NCI-H1694 (cell line): Measurements from ENCODE around the gene FGF7.
"Not testable (repeated sequence)": the region's sequence is repeated elsewhere in the genome, so short reads cannot be mapped to it uniquely, and the experiment has no call there.

ENCODE experiments used
- DNase-seq: peaks from one replicate; lab custom pipeline; 2025; lab: John Stamatoyannopoulos, UW

Gene FGF7

GRCh38 chr15:49438962-49439631 lies 16.1 kb downstream of the FGF7 start:
- no peak for DNase-seq

DNA sequence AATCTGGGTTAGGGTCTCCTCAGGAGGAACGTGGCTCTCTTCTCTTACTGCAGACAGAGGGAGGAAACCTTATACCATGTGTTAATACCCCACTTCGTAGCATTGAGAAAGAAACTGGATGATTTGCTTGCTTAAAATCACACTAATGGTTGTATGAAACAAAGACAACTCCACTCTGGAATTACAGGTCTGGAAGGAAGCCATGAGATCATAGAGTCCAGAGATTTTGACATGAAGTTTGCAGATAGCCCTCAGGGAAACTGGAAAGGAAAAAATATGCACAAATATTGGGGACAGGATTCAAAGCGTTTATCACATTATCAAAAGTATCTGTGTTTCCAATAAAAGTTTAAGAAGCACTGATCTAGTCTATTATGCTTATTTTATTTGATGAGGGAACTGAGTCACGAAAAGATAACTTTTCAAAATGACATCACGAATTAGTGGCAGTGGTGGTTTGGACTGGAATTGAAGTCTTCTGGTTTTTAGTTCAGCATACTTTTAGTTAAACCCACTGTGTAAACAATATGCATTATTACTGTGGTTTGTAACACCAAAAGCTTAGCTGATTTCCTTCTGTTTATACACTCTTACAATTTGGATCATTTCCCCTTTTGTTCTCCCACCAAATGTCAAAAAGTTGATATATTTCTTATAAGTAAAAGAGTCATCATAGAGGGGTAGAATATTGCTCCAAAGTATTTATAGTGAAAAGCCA lies 16.8 kb downstream of the FGF7 start:
- no peak for DNase-seq

DNA sequence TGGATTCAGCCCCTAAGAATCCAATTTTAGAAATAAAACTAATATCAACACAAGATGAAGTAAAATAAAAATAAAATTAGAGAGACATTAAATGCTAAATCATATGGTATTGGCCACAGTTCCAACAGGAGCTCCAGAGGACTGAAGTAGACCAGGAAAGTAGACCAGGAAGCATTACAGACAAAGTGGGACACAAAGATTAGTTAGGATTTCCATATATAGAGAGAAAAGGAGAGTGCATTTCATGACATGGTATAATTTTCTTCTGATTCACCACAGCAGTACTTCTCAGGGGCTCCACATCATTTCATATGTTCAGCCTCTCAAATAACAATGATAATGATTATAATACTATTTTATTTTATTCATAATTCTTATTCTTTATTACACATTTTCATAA lies 18.3 kb downstream of the FGF7 start:
- DNase-seq, result no peak

DNA sequence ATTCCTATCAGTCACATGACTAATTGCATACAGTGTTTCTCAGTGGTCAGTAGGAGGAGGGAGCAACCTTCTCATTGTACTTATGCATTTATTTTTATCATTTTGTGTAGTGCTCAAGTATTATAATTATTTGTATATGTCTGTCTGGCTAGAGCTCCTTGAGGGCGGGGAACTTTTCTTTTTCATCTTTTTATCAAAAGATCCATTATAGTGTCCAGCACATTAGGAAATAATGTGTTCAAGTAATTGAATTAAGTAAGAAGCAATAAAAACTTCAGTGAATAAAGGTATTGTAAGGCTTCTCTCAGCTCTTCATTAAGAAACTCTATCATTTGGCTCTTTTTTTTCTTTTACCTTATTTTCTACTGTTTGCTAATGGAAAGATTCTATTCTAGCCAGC lies 18.8 kb downstream of the FGF7 start:
- DNase-seq, result no peak

- DNase-seq, result no peak
Measured at GRCh38 chr15:49452595-49452994, 29.6 kb downstream of the FGF7 start.

GRCh38 chr15:49456166-49456565 lies 33.1 kb downstream of the FGF7 start:
- no peak for DNase-seq

- no peak for DNase-seq
Measured at GRCh38 chr15:49458145-49458544, 35.1 kb downstream of the FGF7 start.

DNA sequence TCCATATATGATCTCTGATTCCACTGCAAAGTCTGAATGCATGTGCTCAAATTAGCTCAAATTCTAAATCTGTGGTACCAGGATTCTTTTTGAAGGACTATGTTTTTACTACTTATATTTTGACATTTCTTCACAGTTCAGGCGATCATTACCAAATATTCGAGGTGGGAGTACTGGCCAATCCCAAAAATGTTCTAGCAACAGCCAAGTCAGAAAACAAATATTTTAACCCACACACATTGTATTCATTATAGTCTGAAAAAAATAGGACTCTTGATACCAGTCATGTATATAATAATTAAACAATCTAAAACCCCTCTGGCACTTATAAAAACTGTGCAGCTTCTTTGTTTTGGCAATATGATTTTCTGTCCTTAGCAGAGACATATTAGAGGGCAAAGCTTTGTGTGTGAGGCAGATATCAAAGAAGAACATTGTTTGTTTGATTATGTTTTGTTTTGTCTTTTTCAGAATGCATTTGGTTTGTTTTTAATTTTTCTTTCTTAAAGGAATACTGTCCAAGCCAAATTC lies 37.4 kb downstream of the FGF7 start:
- DNase-seq, result no peak

GRCh38 chr15:49462232-49462844 lies 39.3 kb downstream of the FGF7 start:
- no peak for DNase-seq

DNA sequence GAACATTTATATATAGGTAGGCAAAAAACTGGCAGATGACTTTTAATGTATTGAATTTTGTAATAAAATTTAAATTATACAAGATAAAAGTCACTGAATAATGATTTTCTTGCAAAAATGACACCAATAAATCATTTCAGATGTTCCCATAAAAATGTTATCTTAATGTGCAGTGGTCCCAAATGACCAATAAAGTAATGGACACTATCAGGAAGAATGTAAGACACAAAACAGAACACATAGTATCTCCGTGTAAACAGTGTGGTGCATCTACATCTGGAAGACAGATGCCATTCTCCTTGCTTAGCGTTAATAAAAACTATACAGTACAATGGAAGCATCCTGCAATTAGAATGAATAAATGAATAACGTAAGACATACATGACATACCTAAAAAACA lies 41.5 kb downstream of the FGF7 start:
- no peak for DNase-seq

- DNase-seq, result no peak
Measured at GRCh38 chr15:49466119-49466518, 43.1 kb downstream of the FGF7 start.

- no peak for DNase-seq
Measured at GRCh38 chr15:49467746-49468480, 44.9 kb downstream of the FGF7 start.

- DNase-seq, result no peak
Measured at GRCh38 chr15:49468481-49468839, 45.4 kb downstream of the FGF7 start.

DNA sequence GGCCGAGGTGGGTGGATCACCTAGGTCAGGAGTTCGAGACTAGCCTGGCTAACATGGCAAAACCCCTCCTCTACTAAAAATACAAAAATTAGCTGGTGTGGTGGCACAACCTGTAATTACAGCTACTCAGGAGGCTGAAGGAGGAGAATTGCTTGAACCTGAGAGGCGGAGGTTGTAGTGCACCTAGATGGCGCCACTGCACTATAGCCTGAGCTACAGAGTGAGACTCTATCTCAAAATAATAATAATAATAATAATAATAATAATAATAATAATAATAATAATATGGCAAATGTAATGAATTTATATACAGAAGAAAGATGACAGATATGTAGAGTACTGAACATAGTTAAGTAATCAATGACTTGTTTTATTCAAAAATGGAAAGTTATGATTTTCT lies 48.2 kb downstream of the FGF7 start:
- not testable (repeated sequence) for DNase-seq

GRCh38 chr15:49471733-49472132 lies 48.7 kb downstream of the FGF7 start:
- DNase-seq, result no peak

DNA sequence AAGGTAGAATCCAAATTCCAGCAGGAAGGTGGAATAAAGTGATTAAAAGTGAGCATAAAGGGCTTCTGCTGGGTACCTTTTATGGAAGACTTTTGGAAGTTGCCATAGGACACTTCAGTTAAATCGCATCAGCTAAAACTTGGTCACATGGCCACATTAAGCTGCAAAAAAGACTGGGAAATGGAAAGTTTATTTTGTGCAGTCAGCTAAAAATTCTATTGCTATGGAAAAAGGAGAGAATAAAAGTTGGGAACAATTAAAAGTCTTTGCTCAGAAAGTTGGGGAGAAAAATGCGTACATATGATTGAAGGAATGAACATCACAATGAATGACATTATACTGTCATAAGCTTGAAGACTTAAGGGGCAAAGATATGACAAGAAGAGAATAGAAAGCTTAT lies 49.3 kb downstream of the FGF7 start:
- DNase-seq, result no peak

DNA sequence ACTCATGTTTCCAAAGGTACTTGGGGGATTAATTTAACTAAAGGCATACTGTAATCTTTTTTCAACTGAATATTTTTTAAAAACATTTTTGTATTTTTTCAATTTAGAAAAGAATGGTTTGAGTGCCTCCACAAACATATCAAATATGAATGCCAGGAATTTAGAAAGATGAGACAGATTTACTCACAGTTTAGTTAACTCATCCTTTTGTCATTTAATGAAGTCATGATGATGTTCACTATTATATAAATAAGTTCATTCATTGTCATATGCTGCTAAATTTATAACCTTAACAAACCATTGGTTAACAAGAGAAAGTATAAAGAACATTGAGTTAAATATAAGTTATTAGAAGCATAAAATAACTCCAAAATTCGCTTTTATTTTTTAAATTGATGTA lies 50.0 kb downstream of the FGF7 start:
- no peak for DNase-seq

DNA sequence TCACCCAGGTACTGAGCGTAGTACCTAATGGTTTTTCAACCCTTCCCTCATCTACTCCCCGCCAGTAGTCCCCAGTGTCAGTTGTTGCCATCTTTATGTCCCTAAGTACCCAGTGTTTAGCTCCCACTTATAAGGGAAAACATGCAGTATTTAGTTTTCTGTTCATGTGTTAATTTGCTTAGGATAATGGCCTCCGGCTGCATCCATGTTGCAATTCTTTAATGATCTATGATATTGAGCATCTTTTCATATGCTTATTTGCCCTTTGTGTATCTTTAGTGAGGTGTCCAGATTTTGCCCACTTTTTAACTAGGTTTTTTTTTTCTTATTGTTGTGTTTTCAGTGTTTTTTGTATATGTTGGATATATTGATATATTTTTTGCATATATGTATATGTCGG lies 55.0 kb downstream of the FGF7 start:
- DNase-seq, result not testable (repeated sequence)

- DNase-seq, result not testable (repeated sequence)
Measured at GRCh38 chr15:49478982-49479381, 55.9 kb downstream of the FGF7 start.

- not testable (repeated sequence) for DNase-seq
Measured at GRCh38 chr15:49485401-49485800, 62.4 kb downstream of the FGF7 start.

- DNase-seq, result no peak
Measured at GRCh38 chr15:49490966-49491365, 67.9 kb downstream of the FGF7 start.

DNA sequence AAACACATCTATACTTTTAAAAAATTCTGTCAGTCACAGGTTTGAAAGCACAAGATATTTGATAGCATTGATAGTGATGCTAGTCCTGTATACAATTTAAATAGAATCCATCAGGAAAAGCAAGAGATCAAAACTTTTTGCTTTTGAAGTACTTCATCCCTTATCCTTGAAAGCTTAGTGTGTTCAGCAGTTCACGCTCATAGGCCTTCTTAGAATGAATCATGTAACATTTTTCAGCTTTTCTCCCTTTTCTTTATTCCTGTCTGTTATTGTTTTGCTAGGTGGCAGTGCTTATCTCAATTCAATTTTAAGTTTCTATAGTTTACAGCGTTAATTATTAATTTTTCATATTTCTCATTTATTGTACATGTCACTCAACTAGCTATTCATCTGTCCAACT lies 69.1 kb downstream of the FGF7 start:
- DNase-seq, result no peak

DNA sequence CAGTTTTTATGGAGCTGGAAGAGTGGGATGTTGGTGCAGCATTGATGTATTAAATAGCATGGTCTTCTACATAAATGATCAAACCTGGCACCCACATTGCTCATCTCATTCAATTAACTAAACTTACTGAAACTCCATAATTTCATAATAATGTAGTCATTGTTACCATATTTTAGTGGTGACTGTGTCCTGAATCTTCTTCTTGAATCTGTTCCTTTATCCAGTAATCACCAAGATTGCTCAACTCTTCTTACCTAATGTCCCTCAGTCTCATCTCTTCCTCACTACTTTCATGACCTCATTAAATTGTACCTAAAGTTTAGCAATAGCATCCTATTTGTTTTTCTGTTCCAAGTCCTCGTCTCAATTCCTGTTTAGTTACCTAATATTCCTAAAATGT lies 69.8 kb downstream of the FGF7 start:
- DNase-seq, result no peak
